T47D (cell line): Measurements from ENCODE around the gene LRIG1.

ENCODE experiments used
- DNase-seq, 2 experiments: peaks; one replicate each; pipeline versions ENCODE4 v3.0.0 to v3.0.0-alpha.2; 2011 to 2012; ENCODE audit warnings: low read depth in 1 of 2, low spot score in 1 of 2
- JUND ChIP-seq: IDR thresholded peaks from 2 replicates; pipeline ENCODE4 v1.6.1; 2012; ENCODE audit warnings: low read depth
- in situ Hi-C: cut with HindIII; loops from 2 replicates; pipeline ENCODE4 v1.10.0; 2016; ENCODE audit warnings: low sequenced_read_pairs, low pct_unique_long_range_greater_than_20kb

The LRIG1 gene

DNA sequence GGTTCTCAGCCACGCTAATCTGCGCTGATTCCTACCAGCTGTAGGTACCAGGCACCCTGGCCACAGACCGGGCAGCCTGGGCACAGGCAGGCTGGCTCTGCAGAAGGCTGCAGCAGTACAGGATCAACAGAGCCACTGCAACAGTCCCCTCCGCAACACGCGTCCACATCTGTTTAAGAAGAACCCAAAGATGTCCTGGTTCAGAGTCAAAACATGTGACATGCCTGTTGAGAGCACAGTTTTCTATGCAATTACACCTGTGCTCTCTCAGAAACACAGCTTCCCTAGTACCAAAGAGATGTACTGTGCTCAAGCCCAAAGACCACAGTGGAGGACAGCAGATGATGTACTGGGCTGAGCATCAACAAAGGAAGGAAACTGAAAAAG, 18.8 kb downstream of the LRIG1 start:
- no peak for DNase-seq
- in situ Hi-C loops: no loop called here
- TF ChIP-seq JUND: no peak

DNA sequence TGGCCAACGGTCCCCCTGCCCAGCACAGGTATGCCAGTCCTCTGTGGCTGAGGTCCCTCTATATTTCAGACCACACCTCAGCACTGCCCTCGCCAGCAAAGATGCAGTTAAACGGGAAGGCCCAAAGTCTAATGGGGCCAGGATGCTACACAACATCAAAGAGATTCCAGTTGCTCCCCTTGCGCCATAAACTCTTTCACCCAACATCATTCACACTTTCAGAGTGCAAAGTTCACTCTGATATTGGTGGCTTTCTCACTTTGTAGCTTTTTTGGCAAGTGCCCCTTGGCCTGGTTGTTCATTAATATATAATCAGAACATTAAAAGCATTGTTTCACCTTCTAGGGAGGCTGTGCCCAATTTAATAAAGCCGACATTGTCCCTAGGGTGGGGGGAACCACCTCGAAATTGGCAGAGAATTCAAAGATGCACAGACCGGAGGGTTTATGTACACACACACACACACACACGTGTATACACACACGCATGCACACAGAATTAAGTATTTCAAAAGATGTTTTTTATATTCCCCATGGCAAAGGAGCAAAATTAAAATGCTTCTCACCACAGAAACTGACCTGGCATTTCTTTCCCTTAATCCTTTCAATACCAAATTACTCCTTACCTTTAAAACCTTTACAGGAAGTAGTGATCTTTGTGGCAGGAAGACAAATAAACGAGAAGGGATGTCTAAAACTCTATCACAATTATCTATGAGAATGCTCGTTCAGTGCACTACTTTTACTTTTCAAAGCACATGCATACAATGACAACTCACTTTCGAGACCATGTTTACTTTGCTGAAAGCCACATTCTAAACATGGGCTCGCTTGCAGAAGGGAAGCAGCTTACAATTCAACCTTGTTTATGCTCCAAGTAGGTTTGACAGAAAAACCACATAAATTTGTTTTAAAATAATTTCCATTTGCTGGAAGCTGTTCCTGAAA, 19.5 kb downstream of the LRIG1 start:
- TF ChIP-seq JUND: no peak
- in situ Hi-C loops: no loop called here
- DNase-seq: no peak

DNA sequence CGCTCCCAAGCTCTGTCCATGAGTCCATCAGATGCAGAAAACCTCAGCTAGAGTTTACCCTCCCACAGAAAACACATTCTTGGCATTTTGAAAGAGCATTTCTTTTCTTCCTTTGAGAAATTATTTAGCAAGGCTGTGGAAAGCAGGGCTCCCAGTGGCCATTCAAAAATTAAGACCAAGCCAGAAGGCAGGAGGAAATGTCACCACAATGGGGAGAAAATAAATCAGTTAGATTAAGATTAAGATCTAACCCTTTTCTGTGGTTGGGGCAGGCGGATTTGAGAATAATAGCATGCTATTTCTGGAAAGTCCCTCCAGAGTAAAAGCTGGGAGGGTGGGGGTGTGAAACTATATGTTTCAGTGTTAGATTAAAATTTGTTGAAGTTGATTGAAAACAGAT, 20.2 kb downstream of the LRIG1 start:
- no peak for TF ChIP-seq JUND
- in situ Hi-C loops: no loop called here
- DNase-seq: peak in 1 of 2 experiments; percentile 56

DNA sequence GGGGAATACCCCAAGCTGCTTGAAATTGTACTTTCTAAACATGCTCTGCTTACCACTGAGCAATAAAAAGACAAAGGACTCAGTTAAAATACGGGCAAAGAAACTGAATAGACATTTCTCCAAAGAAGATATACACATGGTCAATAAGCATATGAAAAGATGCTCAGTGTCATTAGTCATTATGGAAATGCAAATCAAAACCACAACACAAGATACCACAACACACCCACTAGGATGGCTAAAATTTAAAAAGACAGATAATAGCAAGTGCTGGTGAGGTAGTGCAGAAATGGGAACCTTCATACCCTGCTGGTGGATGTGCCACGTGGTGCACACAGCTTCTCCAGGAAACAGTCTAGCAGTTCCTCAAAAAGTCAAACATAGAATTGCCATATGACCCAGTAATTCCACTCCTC, 21.3 kb downstream of the LRIG1 start:
- in situ Hi-C loops: no loop called here
- no peak for TF ChIP-seq JUND
- no peak for DNase-seq

DNA sequence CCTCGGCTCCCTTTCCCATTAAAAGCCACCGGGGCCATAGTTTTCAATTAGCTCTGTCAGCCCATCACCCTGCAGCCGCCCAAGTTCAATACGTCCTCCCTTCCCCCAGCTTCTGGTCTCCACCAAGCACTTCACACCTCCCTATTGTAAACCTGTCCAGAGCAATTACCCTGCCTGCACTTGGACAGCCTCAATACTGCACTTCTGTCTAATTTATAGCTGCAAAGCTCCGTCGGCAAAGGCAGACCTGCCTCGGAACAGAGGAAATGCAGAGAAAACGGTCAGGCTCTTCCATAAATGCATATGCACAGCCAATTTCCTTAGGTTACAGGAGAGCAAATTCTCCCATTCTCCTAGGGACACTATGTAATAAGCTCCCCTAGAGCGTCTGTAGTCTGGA, 21.9 kb downstream of the LRIG1 start:
- in situ Hi-C loops: no loop called here
- no peak for TF ChIP-seq JUND
- no peak for DNase-seq

DNA sequence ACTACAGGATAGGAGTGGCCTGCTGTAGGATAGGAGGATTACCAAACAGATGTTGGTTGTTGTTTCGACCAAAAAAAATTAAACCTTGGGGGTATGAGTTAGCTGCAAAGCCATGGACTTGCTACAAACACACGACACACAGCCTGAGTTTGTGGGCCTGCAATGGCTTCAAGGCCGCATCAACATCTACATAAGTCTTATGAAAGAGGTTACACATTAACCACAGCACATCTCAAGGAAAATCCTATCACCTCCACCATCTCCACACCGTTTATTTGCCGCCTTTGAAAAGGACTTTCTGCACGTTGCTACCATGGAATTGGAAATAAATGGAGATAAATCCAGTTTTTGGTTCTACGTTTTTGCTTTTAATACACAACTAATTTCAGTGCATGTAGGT, 23.0 kb downstream of the LRIG1 start:
- TF ChIP-seq JUND: no peak
- in situ Hi-C loops: no loop called here
- no peak for DNase-seq

DNA sequence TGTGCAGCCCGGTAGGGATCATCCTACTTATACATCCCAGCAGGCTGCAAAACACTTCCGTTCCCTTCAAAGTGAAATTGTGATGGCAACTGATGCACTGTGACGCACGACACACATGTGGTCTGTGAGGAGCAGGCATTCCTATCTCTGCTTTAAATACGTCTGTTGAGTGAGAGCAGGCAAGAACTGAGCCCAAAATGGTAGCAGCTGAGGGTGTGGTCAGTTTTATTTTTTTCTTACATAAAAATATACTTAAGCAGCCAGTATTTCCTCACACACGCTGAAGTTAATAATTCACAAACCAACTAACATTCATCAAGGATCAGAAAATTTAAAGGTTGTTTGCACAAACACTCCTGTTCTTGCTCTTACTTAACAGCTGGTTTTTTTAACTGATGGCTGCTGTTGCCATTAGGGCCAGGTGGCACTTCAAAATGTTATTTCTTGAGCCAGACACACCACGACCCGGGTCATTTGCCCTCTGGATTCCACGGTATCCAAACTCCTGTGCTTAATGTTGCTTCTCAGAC, 23.9 kb downstream of the LRIG1 start:
- in situ Hi-C loops: no loop called here
- TF ChIP-seq JUND: no peak
- peak in 1 of 2 experiments; percentile 78 for DNase-seq

DNA sequence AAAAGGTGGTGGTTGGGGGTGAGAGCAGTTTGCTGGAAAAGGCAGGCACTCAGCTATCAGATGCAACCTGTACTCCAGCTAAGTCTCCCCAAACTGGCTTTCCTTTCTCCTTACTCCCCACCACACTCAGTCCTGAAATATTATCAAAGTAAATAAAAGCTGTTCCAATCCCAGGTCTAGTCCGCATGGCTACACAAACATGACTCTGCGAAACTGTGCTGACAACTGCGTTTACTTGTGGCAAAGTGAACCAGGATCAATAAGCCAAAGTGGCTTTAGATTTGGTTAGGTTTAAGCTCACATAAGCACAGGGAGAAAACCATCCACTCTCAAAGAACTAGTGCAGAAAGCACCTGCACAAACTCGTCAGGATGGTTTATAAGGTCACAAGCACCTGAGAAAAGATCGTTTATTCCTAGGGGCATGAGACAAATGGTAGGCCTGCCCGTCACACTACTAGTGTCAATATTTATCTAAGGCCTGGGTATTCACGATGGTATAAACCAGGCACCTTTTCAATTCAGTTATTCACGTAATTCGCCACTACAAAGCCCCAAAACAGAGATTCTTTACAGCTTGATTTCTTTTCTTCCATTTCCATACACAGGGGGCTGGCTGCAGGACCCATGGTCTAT, 25.3 kb downstream of the LRIG1 start:
- no peak for TF ChIP-seq JUND
- in situ Hi-C loops: no loop called here

DNA sequence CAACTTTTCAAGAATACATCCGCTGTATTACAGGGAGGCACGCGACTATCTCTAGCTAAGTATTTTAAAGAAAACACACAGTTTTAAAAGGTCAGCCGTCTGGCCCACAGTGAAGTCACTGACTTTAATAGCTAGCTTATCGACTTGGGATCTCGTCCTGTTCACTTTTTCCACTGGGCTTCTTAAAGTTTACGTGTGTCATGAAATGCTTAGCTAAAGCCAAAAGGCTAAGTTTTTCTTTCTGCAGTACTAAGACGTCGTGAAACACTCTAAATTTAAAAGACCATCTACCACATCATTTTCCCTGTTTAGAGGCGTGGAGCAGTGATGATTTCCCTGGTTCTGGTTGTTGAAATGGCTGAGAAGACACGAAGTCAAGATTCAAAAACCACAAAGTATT, 27.1 kb downstream of the LRIG1 start:
- DNase-seq: no peak
- TF ChIP-seq JUND: no peak
- in situ Hi-C loops: no loop called here

More for the DNA sequence above, 25.3 kb downstream of the LRIG1 start:
- peak in 1 of 2 experiments; percentile 93 for DNase-seq

DNA sequence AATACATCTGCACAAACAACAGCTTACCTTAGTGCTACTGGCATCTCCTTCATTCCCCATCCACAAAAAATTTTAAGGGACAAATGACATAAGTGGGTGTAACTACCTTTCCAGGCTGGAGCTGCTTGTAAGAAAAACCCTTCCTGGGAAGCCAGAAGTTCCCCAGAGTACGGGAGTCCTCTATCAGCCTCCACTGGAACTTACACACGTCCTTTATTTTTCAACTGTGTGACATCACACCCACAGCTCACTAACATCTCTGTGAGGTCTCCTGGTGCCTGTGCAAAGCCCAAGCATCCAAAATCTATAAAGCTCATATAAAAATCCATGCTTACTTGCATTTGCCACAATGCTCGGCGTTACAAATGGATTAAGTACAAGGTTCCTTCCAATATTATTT, 27.6 kb downstream of the LRIG1 start:
- in situ Hi-C loops: no loop called here
- no peak for DNase-seq
- TF ChIP-seq JUND: no peak

DNA sequence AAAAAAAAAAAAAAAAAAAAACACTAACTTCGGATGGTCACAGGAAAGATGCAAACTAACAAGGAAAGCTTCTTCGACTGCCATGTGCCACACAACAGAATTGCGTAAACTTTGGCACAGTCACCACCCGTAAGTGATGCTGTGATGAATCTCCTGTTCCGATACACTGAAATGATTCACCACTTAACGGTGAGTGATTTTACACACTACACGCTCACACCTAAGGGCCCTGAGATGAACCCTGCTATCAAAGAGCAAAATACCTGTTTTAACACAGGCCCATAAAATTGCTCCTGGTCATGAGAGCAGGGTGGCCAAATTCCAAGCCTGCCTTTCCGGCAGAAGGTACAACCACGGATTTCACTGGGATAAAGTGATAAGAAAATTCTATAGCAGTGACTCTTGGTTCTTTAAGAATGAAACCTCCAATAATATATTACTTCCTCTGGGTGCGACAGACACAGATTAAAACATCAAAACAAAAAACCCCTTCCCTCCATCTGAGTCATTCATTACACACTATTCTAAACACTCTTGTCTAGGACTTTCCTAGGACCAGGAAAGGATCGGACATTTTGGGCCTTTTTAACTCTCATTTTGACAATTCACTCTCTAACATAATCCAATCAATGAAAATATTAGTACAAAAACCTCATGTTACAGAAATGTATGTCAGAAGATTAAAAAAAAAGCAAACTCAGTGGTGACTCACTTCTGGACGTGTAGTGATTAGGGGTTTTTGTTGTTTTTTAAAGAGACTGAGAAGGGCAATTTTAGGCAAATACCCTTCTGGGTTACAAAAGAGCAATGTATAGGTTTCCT, 28.3 kb downstream of the LRIG1 start:
- in situ Hi-C loops: no loop called here
- no peak for TF ChIP-seq JUND
- DNase-seq: no peak

DNA sequence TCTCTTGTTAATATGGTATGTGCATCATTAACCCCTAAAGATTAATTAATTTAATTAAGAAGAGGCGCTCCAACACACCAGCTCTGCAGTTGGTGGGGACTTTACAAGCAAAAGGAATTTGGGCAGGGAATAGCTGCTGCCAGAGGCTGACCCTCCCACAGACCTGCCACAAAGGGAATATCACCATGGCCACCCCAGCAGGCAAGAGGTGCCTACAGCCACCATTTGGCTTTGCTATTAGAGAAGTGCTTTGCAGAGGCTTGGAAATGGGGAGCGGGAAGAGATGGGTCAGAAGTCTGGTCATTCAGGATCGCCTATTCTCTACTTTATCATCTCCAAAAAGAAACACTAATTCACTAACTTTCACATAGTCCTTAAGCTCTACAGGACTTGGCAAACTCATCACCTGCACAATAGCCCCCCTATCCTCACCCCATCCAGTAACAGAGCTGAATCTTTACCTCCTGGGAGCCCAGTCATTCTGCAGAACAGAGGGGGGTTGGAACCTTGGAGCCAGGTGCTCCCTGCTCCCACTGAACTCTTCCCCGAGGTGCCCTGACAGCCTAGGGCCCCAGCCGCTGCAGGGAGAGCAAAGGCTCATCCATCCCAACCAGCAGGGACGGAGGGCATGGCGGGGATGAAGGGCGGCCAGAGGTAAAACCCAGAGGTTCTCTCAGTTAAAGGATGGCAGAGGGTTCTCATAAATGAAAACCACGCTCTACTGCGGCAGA, 29.7 kb downstream of the LRIG1 start:
- TF ChIP-seq JUND: no peak
- in situ Hi-C loops: no loop called here
- DNase-seq: no peak
